Left cardiac atrium (tissue), 4 donors: ENCODE data around the gene THUMPD2. TPM values are rescaled to one million over a fixed set of nuclear protein-coding genes. Genes with fewer than 3 reads are reported as not detected.
"Not testable (repeated sequence)": the region's sequence is repeated elsewhere in the genome, so short reads cannot be mapped to it uniquely, and the experiment has no call there.

Experiments used
- ATAC-seq, 2 donors: fragments of 200-7000 bp; cut with Tn5 transposase; one replicate each; pipeline ENCODE4 v1.9.1; 2020; ENCODE audit warnings: mild to moderate bottlenecking in 2 of 2, moderate library complexity in 2 of 2
- DNase-seq: peaks from one replicate; pipeline ENCODE4 v3.0.0-alpha.2; 2020
- intact Hi-C, 2 donors: fragments of 100-400 bp; cut with DNase I; formaldehyde crosslinking; loops; one replicate each; pipeline versions ENCODE4 v1.14.1 to v1.15.1; 2022 to 2023
- long read RNA-seq: library from polyadenylated mRNA; unstranded; transcript quantifications from one replicate; pipeline ENCODE4 v2.0.0, GENCODE V29; 2021
- total RNA-seq, 2 donors: library from RNA; stranded (reverse); fragmentation: NEBNext Ultra II Directional; extraction: Animal tissue kit (Norgen Biotek cat#: 25700); gene quantifications; one replicate each; pipeline ENCODE4 v1.2.1, GENCODE V29; 2021
- donor health status: DM: no; HTN: yes; CAD: no.
- donor health status: DM: no; HTN: yes; CAD: no; lungs with severe emphysema.
- donor health status: DM: yes; HTN: yes; CAD: no.
- donor health status: Dilated cardiomyopathy.

THUMPD2 gene, protein sequence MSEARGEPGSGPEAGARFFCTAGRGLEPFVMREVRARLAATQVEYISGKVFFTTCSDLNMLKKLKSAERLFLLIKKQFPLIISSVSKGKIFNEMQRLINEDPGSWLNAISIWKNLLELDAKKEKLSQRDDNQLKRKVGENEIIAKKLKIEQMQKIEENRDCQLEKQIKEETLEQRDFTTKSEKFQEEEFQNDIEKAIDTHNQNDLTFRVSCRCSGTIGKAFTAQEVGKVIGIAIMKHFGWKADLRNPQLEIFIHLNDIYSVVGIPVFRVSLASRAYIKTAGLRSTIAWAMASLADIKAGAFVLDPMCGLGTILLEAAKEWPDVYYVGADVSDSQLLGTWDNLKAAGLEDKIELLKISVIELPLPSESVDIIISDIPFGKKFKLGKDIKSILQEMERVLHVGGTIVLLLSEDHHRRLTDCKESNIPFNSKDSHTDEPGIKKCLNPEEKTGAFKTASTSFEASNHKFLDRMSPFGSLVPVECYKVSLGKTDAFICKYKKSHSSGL
- 1 to 10 TPM; 8.5 to 8.7 TPM for total RNA-seq
- long read RNA-seq, transcript THUMPD2-204 (10 exons, 1,970 nt) = major isoform, 9 of 17 reads
- long read RNA-seq, partial matches to known transcripts = 0 of 17 reads
- long read RNA-seq, other reads (novel, unspliced or antisense) = 6 of 17 reads

DNA sequence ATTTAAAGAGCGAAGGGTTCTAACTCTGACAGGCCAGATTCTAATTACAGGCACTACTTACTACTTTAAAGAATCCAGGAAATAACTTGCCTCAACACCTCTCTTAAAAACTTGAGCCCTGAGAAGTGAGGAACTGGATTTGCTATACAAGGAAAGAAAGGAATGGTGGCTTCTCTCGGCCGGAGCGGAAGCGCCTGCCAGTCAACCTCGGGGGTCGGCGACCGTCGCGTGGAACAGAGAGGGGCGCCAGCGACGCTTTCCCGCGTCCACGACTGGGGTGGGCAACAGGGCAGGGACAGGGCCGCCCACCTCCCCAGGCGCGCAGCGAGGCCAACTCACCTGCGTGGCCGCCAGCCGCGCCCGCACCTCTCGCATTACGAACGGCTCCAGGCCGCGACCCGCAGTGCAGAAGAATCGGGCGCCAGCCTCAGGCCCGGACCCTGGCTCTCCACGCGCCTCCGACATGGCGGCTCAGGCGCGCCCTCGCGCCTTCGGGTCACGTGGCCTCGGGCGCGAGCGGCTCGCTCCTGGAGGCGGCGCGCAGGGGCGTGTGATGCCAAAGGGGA lies at the start of gene THUMPD2:
TSS of gene THUMPD2 (minus strand) at position 484 of the 566 bp plus-strand sequence. CDS start at position 465, 19 bp downstream.
- intact Hi-C loops = no loop called here
- peak; percentile 84 for DNase-seq
- ATAC-seq = peak; percentile 96 to 97

DNA sequence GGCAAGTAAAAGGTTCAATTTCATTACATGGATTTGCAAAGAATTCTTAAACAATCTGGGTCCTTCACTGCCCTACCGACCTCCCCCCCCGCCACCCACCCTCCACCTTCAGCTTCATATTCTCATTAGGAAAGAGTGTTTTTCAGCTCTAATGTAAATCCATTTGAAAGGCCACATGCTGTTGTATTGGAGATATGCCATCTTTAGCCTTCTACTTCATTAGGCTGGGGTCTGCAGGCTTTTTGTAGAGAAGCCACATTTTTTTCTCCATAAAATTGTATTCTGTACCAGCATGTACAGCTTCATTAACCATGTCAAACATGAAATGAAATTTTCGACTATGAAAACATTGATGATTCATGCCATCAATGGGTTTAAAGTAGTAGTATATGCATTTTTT lies 42.8 kb upstream of the THUMPD2 start:
- intact Hi-C loops = no loop called here
- ATAC-seq (no peak), DNase-seq (no peak)

DNA sequence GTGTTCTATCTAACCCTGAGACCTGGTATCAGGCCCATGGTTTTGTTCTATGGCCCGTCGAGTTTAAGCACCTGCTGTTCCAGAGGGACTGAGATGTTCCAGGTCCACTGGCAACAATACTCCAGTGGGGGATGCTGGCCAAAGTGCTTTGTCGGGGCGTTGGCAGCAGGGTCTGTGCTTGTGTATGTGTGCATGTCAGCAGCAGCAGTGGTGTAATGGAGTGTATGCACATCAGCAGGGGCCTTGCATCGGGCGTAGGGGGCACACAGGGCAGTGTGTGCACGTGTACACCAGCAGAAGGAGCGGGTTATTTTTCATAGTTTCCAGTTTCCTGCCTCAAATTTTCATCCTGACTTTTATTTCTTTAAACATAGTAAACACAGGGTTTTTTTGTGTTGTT lies 37.8 kb upstream of the THUMPD2 start:
- ATAC-seq (no peak), DNase-seq (no peak)
- intact Hi-C loops = no loop called here

DNA sequence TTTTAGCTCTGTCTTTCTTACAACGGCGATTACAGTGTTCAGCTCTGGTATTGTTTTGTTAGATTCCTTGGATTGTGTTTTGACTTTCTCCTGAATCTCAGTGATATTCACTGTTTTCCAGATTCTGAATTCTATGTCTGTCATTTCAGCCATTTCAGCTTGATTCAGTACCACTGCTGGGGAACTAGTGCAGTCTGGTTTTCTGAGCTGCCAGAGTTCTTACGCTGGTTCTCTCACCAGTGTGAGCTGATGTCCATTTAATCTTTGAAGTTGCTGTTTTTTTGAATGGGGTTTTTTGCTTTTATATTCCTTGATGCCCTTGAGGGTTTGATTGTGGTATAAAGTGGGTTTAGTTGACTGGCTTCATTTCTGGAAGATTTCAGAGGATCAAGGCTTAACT lies 37.4 kb upstream of the THUMPD2 start:
- ATAC-seq (no peak), DNase-seq (no peak)
- intact Hi-C loops = no loop called here

DNA sequence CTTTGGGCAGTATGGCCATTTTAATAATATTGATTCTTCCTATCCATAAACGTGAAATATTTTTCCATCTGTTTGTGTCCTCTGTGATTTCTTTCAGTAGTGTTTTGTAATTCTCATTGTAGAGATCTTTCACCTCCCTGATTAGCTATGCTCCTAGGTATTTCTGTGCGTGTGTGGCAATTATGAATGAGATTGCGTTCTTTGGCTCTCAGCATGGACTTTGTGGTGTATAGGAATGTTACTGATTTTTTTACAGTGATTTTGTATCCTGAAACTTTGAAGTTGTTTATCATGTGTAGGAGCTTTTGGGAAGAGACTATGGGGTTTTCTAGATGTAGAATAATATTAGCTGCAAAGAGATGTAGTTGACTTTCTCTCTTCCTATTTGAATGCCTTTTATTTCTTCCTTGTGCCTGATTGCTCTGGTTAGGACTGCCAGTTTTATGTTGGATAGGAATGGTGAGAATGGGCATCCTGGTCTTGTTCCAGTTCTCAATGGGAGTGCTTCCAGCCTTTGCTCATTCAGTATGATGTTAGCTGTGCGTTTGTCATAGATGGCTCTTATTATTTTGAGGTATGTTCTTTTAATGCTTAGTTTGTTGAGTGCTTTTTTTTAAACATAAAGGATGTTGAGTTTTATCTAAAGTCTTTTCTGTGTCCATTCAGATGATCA lies 27.0 kb upstream of the THUMPD2 start:
- ATAC-seq = no peak
- no peak for DNase-seq

DNA sequence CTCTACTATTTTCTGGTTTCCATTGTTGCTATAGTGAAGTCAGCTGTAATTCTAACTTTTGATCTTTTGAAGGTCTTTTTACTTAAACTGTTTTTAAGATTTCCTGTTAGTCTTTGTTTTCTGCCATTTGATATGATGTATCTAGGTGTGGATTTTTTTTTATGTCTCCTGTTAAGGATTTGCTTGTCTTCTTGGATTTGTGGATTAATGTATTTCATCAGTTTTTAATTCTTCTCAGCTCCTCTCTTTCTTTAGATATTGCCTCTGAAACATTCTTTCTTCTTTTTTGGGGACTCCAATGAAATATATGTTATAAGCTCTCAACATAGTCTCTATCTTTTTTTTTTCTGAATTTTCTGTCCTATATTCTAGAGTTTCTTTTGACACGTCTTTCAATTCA lies 24.8 kb upstream of the THUMPD2 start:
- no peak for ATAC-seq
- intact Hi-C loops = no loop called here

More for the DNA sequence above, 27.0 kb upstream of the THUMPD2 start:
- intact Hi-C loops = no loop called here

DNA sequence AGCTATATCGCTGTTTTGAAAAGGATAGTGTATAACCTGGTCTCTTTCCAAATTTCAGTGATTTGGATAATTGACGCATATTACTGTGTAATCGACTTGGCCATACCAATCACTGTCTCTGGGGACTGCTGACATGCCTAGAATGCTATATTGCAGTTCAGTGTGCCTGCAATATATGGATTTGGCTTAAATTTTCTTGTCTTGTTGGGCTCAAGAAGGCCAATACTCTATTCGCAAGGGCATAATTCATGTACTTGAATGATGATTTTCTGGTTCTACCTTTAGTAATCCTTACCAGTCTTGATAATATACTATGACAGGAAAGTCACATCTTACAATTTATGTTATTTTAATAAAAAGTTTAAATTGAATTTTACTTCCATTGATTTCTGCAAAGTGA lies 21.7 kb upstream of the THUMPD2 start:
- no peak for DNase-seq
- ATAC-seq = no peak
- intact Hi-C loops = no loop called here

More for the DNA sequence above, 24.8 kb upstream of the THUMPD2 start:
- no peak for DNase-seq

DNA sequence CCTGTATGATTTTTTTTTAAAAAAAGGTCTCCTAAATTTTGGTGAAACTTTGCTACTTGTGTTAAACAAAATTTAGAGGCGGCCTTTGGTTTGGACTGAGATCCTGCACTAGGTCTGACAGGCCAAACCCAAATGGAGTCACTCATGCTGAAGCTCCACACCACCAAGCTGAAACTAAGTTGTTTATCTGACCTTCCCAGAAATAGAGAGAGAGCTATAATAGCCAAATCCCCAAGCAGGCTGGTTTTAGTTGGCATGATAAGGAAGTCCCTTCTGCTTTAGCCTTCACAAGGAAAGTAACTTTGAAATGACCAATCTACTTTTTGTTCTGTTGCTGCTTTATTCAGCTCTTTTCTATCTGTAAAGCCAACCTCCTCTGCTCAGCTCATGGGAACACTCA lies 17.1 kb upstream of the THUMPD2 start:
- no peak for DNase-seq
- peak in 1 of 2 donors; percentile 47 for ATAC-seq
- intact Hi-C loops = no loop called here

DNA sequence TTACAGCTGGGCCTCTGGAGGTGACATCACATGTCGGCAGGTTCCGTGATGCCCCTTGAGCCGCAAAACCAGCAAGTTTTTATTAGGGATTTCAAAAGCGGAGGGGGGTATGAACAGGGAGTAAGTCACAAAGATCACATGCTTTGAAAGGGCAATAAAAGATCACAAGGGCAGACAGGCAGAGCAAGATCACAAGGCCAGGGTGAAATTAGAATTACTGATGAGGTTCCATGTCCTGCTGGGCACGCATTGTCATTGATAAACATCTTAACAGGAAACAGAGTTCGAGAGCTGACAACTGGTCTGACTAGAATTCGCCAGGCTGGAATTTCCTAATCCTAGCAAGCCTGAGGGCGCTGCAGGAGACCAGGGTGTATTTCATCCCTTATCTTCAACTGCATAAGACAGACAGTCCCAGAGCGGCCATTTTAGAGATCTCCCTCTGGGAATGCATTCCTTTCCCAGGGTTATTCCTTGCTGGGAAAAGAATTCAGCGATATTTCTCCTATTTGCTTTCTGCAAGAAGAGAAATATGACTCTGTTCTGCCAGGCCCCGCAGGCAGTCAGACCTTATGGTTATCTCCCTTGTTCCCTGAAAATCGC lies 11.3 kb upstream of the THUMPD2 start:
- DNase-seq, intact Hi-C loops, ATAC-seq: not testable (repeated sequence)

DNA sequence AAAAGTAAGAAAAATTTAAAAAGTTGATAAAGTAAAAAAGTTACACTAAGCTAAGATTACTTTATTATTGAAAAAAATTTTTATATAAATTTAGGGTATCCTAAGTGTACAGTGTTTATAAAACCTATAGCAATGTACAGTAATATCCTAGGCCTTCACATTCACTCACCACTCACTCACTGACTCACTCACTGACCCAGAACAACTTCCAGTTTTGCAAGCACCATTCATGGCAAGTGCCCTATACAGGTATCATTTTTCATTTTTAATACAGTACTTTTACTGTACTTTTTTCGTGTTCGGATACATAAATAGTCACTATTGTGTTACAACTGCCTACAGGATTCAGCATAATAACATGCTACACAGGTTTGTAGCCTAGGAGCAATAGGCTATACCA lies 8.9 kb upstream of the THUMPD2 start:
- DNase-seq (no peak), ATAC-seq (no peak)
- intact Hi-C loops = no loop called here

DNA sequence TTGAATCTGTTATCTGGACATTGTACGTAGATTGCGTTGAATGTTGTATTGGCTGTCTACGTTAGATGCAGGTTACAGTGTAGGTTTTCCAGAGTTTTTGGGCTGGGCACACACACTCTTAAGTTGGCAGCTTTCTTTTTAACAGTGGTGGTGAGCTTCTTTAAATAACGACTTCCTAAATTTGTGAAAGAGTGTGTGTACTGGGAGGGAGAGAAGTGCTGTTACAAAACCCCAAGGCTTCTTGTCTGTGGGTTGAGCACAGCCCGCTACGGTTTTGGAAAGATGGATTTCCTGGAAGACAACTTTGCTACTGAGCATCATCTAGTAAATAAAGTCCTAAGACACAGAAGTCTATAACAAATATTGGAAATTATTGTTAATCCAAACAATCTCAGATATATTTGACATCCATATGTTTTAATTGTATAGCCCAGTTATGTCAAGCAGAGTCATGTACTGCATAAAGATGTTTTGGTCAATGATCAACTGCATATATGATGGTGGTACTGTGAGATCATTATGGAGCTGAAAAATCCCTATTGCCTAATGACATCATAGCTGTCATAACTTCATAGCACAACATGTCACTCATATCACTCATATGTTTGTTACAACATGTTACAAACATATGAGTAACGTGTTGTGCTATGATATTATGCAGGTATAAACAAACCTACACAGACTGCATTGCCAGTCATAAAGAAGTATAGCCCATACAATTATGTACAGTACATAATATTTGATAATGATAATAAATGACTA lies 7.9 kb upstream of the THUMPD2 start:
- intact Hi-C loops = no loop called here
- ATAC-seq = no peak
- no peak for DNase-seq

DNA sequence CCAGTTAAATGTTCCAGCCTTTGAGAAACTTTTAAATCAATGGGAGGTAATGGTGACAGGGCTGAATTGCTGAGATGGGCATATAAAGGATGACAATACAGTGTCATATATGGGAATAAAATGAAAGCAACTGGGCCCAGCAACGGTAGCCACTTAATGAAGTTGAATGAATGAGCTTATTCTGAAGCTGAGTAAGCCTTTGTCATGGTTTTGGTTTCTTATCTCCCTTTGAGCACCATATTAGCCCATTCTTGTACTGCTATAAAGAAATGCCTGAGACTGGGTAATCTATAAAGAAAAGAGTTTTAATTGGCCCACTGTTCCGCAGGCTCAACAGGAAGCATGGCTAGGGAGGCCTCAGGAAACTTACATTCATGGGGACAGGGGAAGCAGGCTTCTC lies 3.5 kb upstream of the THUMPD2 start:
- ATAC-seq (no peak), DNase-seq (no peak)
- intact Hi-C loops = no loop called here

DNA sequence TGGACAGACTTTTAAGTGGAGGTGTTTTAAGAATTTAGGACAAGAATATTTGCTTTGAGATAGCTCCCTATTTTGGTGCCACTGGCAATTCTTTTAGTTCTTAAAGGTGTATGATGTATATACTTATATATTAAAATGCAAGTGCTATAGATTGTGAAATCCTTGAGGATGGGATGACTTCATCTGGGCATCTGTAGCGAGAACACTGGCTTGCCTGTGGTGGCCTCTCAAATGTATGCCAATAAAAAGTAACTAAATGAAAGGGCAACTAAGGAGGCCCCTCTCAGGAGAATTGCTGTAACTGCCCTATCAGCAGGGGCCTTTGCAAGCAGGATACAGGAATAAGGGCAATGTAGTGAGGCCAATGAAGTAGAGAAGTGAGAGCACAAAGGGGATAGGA lies 2.6 kb upstream of the THUMPD2 start:
- intact Hi-C loops = no loop called here
- ATAC-seq (no peak), DNase-seq (no peak)

DNA sequence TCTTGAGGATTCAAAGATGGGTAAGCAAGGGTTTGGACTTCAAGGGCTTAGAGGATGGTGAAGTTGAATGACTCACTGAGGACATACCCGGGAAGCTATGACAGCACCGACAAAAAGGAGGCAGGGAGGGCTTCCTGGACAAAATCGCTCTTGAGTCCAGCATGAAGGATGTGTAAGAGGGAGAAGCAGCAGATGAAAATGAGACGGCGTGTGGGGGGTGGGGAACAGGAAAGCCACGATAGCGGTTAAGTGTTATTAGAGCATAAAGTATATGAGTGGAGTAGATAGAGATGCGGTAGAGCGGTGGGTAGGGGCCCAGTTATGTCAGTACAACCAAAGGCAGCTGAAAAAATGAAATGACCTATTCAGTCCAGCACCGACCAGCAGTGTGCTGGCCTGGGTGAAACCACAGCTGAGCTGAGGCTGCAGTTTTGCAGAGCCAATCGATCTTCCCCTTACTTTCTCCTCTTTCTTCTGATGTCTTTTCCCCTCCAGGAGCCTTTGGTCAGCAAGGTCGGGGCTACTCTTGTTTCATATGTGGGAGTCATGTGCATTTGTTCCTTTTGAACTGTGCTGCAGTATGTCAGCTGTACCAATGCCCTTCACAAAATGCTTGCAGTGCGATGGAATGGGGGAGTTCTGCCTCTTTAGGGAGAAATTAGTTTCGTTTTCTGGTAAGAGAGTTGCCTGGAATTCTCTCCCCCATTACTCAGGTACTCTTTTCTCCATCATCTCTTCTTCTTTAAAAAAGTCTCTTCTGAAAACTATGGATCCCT lies 2.0 kb upstream of the THUMPD2 start:
- ATAC-seq (peak in 1 of 2 donors; percentile 5), DNase-seq (no peak)
- intact Hi-C loops = no loop called here

DNA sequence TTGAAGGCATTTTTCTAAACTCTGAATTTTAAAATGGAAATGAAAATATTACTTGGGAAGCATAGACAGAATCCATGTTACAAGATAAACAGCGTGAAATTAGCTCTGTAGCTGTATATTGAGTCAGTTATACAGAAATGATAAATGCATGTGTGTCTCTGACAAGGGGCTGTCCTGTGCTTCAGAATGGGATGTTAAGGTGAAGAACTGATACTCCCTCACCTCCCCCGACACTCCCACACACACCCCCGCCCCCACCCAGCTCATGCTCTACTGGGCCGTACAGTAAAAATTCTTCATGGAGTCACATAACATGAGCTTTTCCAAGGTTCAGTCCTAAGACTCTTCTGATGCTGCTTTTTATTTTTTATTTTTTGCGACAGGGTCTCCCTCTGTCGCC lies 869 bp upstream of the THUMPD2 start:
- intact Hi-C loops = no loop called here

DNA sequence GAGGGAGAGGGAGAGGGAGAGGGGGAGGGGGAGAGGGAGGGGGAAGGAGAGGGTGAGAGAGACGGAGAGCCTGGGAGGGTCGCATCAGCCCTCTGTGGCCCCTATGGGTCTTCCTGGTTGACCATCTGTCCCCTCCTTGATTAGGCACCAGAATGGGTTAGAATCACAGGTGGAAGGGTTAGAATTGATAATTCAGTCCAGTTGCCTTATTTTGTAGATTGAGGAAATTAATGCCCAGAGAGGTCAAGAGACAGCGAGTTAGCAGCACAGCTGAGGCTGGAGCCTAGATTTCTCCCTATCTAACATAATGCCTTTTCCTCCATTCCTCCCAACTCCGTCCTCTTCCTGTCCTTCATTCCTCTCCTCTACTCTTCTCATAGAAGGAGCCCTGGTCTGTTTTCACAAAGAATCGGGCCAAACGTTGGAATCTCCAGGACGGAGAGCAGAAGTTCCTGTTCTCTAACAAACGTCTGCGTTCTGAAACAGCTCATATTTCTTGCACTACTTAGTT lies 338 bp upstream of the THUMPD2 start:
- DNase-seq = no peak
- intact Hi-C loops = no loop called here
- peak; percentile 3 to 4 for ATAC-seq

More for the DNA sequence above, 869 bp upstream of the THUMPD2 start:
- DNase-seq (no peak), ATAC-seq (no peak)

DNA sequence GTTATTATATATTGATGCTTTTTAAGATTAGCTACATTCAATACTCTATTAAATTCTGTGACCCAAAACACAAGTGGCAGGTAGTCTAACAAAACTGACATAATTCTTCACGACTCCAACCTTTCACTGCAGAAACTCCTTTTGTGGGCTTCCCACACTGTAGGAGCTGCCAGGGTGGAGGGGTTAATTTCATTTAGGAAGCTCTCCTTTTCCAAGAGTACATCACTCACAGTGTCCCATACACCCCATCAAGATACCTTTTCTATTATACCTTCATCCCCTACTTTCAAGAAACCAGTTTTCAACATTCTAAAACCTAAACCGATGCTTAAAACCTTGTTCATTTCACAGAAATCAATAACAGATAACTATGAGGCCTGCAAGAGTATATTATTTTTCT lies 825 bp downstream of the THUMPD2 start:
- intact Hi-C loops = no loop called here
- DNase-seq = no peak
- no peak for ATAC-seq

DNA sequence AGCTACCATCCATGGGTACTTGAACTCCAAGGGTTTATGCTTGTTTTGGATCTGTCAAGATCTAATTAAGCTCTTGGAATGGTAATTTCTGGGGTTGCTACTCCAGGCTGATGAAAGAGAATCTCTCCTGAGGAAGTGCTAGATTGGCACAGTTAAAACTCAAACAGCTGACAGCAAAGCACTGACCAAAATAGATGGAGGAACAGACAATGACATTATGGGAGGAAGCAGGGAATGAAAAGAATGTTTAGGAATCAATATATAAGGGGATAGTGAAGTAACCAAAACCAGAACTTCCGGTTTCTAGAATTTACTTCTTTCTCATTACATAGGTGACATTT lies 6.3 kb downstream of the THUMPD2 start:
- DNase-seq = no peak
- no peak for ATAC-seq
- intact Hi-C loops = no loop called here
